Natural killer cell (primary cell): Measurements from ENCODE around the gene GALNT9. TPM values are rescaled to one million over a fixed set of nuclear protein-coding genes. Genes with fewer than 3 reads are reported as not detected.

Experiments
- ATAC-seq, 3 donors: fragments of 150-1000 bp in 2 of 3; fragments of 200-7000 bp in 1 of 3; cut with Tn5 transposase; 1 replicate in 1 of 3; 2 replicates in 2 of 3; pipeline ENCODE4 v1.10.0; 2021; ENCODE audit warnings: mild to moderate bottlenecking in 2 of 3, moderate library complexity in 2 of 3
- DNase-seq, 2 donors: peaks; one replicate each; pipeline versions ENCODE4 v3.0.0 to v3.0.0-alpha.2; 2013 to 2021; ENCODE audit warnings: mixed read lengths in 1 of 2
- H3K27ac ChIP-seq: one replicate; pipeline ENCODE4 v1.5.1; 2013; ENCODE audit warnings: mild to moderate bottlenecking, low read length
- H3K27me3 ChIP-seq: one replicate; pipeline ENCODE4 v1.6.1; 2013; ENCODE audit warnings: low read length; ENCODE audit not compliant: control insufficient read depth, insufficient read depth
- H3K36me3 ChIP-seq: one replicate; pipeline ENCODE4 v1.6.1; 2013; ENCODE audit warnings: low read length; ENCODE audit not compliant: control insufficient read depth, insufficient read depth
- H3K4me1 ChIP-seq: one replicate; pipeline ENCODE4 v1.6.1; 2013; ENCODE audit warnings: low read length; ENCODE audit not compliant: control insufficient read depth, insufficient read depth
- H3K4me3 ChIP-seq: one replicate; pipeline ENCODE4 v1.5.1; 2013; ENCODE audit warnings: low read length
- H3K9me3 ChIP-seq: one replicate; pipeline ENCODE4 v1.6.1; 2013; ENCODE audit warnings: low read length; ENCODE audit not compliant: control insufficient read depth, insufficient read depth
- H3K27ac Mint-ChIP-seq, 2 donors: one replicate each; pipeline ENCODE4 v1.8.0; 2022; ENCODE audit warnings: mild to moderate bottlenecking in 2 of 2, mixed read lengths in 2 of 2, moderate library complexity in 1 of 2
- H3K27me3 Mint-ChIP-seq, 2 donors: one replicate each; pipeline ENCODE4 v1.8.0; 2022; ENCODE audit warnings: low read depth in 2 of 2, mixed read lengths in 2 of 2
- H3K36me3 Mint-ChIP-seq: one replicate; pipeline ENCODE4 v1.8.0; 2022; ENCODE audit warnings: mixed read lengths
- H3K4me1 Mint-ChIP-seq, 2 donors: one replicate each; pipeline ENCODE4 v1.8.0; 2022; ENCODE audit warnings: mixed read lengths in 2 of 2
- H3K4me3 Mint-ChIP-seq: one replicate; pipeline ENCODE4 v1.8.0; 2022; ENCODE audit warnings: mild to moderate bottlenecking, moderate library complexity, mixed read lengths
- H3K9me3 Mint-ChIP-seq, 2 donors: one replicate each; pipeline ENCODE4 v1.8.0; 2022; ENCODE audit warnings: mixed read lengths in 2 of 2
- WGBS: methylation state at CpG from one replicate; pipeline ENCODE4 v1.1.7; 2013; ENCODE audit warnings: missing lambda C conversion rate; ENCODE audit not compliant: insufficient coverage; 5-methylcytosine and 5-hydroxymethylcytosine counted together
- intact Hi-C: fragments of 100-400 bp; cut with micrococcal nuclease; formaldehyde crosslinking; loops from one replicate; pipeline ENCODE4 v1.14.2; 2022
- total RNA-seq, 4 donors: library from RNA; stranded (reverse); fragments of 120-200 nt in 1 of 4; gene quantifications; one replicate each; pipeline versions ENCODE4 v1.2.3 to v1.2.4, GENCODE V29; 2013 to 2022
- TF ChIP-seq, protein P1 (sequence below): fragments of 200-600 bp; IDR thresholded peaks from one replicate; pipeline ENCODE4 v1.8.0; 2022; ENCODE audit warnings: antibody characterized with exemption

GALNT9 gene
- total RNA-seq, 3 donors from 2014 or later (not counting 1 experiment from before 2014, with no cell fraction given), result not detected

- Histone ChIP-seq H3K27ac (peak overlapping the region; percentile 79), H3K4me1 (peaks cover 48% of the 10 kb centered on the region), H3K27me3 (no peaks in the 10 kb centered on the region), H3K9me3 (no peaks in the 10 kb centered on the region), H3K4me3 (no peak overlapping the region), H3K36me3 (no peaks in the 10 kb centered on the region)
- TF ChIP-seq, protein P1, sequence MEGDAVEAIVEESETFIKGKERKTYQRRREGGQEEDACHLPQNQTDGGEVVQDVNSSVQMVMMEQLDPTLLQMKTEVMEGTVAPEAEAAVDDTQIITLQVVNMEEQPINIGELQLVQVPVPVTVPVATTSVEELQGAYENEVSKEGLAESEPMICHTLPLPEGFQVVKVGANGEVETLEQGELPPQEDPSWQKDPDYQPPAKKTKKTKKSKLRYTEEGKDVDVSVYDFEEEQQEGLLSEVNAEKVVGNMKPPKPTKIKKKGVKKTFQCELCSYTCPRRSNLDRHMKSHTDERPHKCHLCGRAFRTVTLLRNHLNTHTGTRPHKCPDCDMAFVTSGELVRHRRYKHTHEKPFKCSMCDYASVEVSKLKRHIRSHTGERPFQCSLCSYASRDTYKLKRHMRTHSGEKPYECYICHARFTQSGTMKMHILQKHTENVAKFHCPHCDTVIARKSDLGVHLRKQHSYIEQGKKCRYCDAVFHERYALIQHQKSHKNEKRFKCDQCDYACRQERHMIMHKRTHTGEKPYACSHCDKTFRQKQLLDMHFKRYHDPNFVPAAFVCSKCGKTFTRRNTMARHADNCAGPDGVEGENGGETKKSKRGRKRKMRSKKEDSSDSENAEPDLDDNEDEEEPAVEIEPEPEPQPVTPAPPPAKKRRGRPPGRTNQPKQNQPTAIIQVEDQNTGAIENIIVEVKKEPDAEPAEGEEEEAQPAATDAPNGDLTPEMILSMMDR, result no peak
- H3K4me1 Mint-ChIP-seq, result peaks cover 20 to 35% of the 10 kb centered on the region in 2 donors
- intact Hi-C loops, result loop anchor here (5.0 kb wide), 1 partner anchor 33 kb away; no protein-coding TSS in a partner anchor
- 32% methylated on average over 16 of the region's 16 CpGs for WGBS
- H3K36me3 Mint-ChIP-seq, result no peaks in the 10 kb centered on the region
- H3K9me3 Mint-ChIP-seq, result peaks cover 0 to 6% of the 10 kb centered on the region in 2 donors
- H3K27ac Mint-ChIP-seq, result peak overlapping the region; percentile 54 to 73
- peaks cover 0 to 8% of the 10 kb centered on the region in 2 donors for H3K27me3 Mint-ChIP-seq
- peak in 1 of 2 donors; percentile 85 for DNase-seq
- no peak for ATAC-seq
- H3K4me3 Mint-ChIP-seq, result peak overlapping the region; percentile 85
Measured at GRCh38 chr12:132185705-132186104, 143.7 kb downstream of the GALNT9 start.

GRCh38 chr12:132182711-132183365 is 146.6 kb downstream of the GALNT9 start:
- DNase-seq (no peak), ATAC-seq (no peak)
- intact Hi-C loops, result no loop called here
- Mint-ChIP-seq H3K27ac (no peak overlapping the region), H3K4me1 (peaks cover 6 to 23% of the 10 kb centered on the region in 2 donors), H3K27me3 (peaks cover 3 to 8% of the 10 kb centered on the region in 2 donors), H3K9me3 (peaks cover 0 to 6% of the 10 kb centered on the region in 2 donors), H3K4me3 (no peak overlapping the region), H3K36me3 (no peaks in the 10 kb centered on the region)
- Histone ChIP-seq H3K27ac (no peak overlapping the region), H3K36me3 (no peaks in the 10 kb centered on the region), H3K4me3 (no peak overlapping the region), H3K9me3 (no peaks in the 10 kb centered on the region), H3K4me1 (peaks cover 25% of the 10 kb centered on the region), H3K27me3 (no peaks in the 10 kb centered on the region)
- TF ChIP-seq, protein P1, result no peak
- WGBS, result 90% methylated on average over 10 of the region's 10 CpGs

DNA sequence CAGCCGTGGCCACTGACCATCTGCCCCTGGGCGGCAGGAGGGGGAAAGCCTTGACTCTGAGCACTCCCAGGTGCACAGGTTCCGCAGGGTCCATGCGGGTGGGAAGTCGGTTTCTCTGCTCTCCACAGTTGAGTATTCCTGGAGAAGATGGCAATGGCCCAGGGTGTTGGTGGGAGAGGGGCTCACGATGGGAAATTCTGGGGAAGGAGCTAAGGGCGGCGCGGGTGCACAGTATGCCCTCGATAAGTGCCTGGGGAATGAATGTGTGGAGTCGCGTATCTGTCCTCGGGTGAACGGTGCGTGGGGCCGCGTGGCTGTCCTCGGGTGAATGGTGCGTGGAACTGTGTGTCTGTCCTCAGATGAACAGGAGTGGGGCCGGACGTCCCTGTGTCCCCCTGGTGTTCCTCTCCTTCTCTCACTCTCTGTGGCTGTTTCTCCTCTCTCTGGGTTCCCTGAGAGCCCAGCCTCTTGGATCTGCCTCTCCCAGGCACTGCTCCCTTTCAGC is 147.1 kb downstream of the GALNT9 start:
- TF ChIP-seq, protein P1, result no peak
- Histone ChIP-seq H3K4me3 (no peak overlapping the region), H3K9me3 (no peaks in the 10 kb centered on the region), H3K27me3 (no peaks in the 10 kb centered on the region), H3K27ac (no peak overlapping the region), H3K4me1 (peaks cover 20% of the 10 kb centered on the region), H3K36me3 (no peaks in the 10 kb centered on the region)
- 95% methylated on average over 21 of the region's 21 CpGs for WGBS
- no peak for ATAC-seq
- DNase-seq, result no peak
- Mint-ChIP-seq H3K4me3 (no peak overlapping the region), H3K27ac (no peak overlapping the region), H3K36me3 (no peaks in the 10 kb centered on the region), H3K4me1 (peaks cover 6 to 19% of the 10 kb centered on the region in 2 donors), H3K9me3 (peaks cover 0 to 6% of the 10 kb centered on the region in 2 donors), H3K27me3 (peaks cover 3 to 8% of the 10 kb centered on the region in 2 donors)
- intact Hi-C loops, result no loop called here
